ENCODE measurements around the gene TRMT1L.

GRCh38 chr1:185104083-185104482 lies 52.7 kb downstream of the TRMT1L start:
- no peak for TF ChIP-seq CTCF (IDR thresholded peaks at IDR 0.05 in 2 of 3, conservative IDR thresholded peaks at IDR 0.05 in 1 of 3; ENCODE audit: borderline replicate concordance in 1 of 3, insufficient read depth in 1 of 3, low read depth in 2 of 3, low read length in 2 of 3)
- TF ChIP-seq MAX (IDR thresholded peaks at IDR 0.05), result no peak

All from HCT116 (cell line).